Esophagus muscularis mucosa (tissue), 4 donors: ENCODE data around the gene ZC3H7B. TPM values are rescaled to one million over a fixed set of nuclear protein-coding genes. Genes with fewer than 3 reads are reported as not detected.

Experiments used
- DNase-seq: peaks from one replicate; pipeline ENCODE4 v3.0.0-alpha.2; 2017; ENCODE audit errors: extremely low spot score
- H3K27ac ChIP-seq, 4 donors: fragments of 200-600 bp; sonication (generic); replicated peaks in 1 of 4; 1 replicate in 3 of 4; 2 replicates in 1 of 4; pipeline ENCODE4 v1.5.1; 2016 to 2019; ENCODE audit warnings: mild to moderate bottlenecking in 1 of 4
- H3K27me3 ChIP-seq, 4 donors: fragments of 200-600 bp; sonication (generic); one replicate each; pipeline versions ENCODE4 v1.5.1 to v1.6.0; 2016 to 2019
- H3K36me3 ChIP-seq, 4 donors: fragments of 200-600 bp; sonication (generic); one replicate each; pipeline ENCODE4 v1.5.1; 2016 to 2019
- H3K4me1 ChIP-seq, 4 donors: fragments of 200-600 bp; sonication (generic); one replicate each; pipeline ENCODE4 v1.5.1; 2016 to 2019
- H3K4me3 ChIP-seq, 4 donors: fragments of 200-600 bp; sonication (generic); 1 replicate in 2 of 4; 2 replicates in 2 of 4; pipeline ENCODE4 v1.5.1; 2016 to 2019; ENCODE audit warnings: mild to moderate bottlenecking in 4 of 4, moderate library complexity in 1 of 4
- H3K9me3 ChIP-seq, 4 donors: fragments of 200-600 bp; sonication (generic); 1 replicate in 3 of 4; 2 replicates in 1 of 4; pipeline ENCODE4 v1.5.1; 2016 to 2019
- CTCF ChIP-seq, 3 experiments: fragments of 200-600 bp in 2 of 3; fragments of 450-650 bp in 1 of 3; sonication (generic) in 2 of 3; IDR thresholded peaks; one replicate each; pipeline ENCODE4 v1.5.1; 2017 to 2019; ENCODE audit warnings: antibody characterized with exemption in 3 of 3, mild to moderate bottlenecking in 2 of 3, moderate library complexity in 1 of 3
- EP300 ChIP-seq: sonication (generic); formaldehyde crosslinking; IDR thresholded peaks from one replicate; pipeline ENCODE4 v1.6.1; 2017; ENCODE audit warnings: antibody characterized with exemption
- POLR2A ChIP-seq: fragments of 450-650 bp; IDR thresholded peaks from one replicate; pipeline ENCODE4 v1.6.1; 2017; ENCODE audit warnings: antibody characterized with exemption, moderate library complexity, mild to moderate bottlenecking, low read depth
- POLR2AphosphoS5 ChIP-seq, 2 donors: sonication (generic); formaldehyde crosslinking; IDR thresholded peaks; one replicate each; pipeline ENCODE4 v1.6.1; 2017; ENCODE audit warnings: antibody characterized with exemption in 2 of 2
- WGBS: methylation state at CpG from one replicate; pipeline ENCODE4 v1.1.5; 2018; 5-methylcytosine and 5-hydroxymethylcytosine counted together
- intact Hi-C: fragments of 100-400 bp; cut with DNase I; formaldehyde crosslinking; loops from one replicate; pipeline ENCODE4 v1.15.1; 2023
- total RNA-seq, 4 donors: library from RNA; depleted of rRNA; stranded (reverse); fragments of >200 nt; gene quantifications; one replicate each; pipeline versions ENCODE4 v1.1.0 to v1.2.1, GENCODE V29; 2016

The ZC3H7B gene
- total RNA-seq, 4 donors from 2014 or later = 39.9 to 72.2 (median 54.3) TPM

- Histone ChIP-seq H3K27me3 (no peaks in the 10 kb centered on the region), H3K9me3 (no peaks in the 10 kb centered on the region), H3K4me3 (no peak overlapping the region), H3K27ac (no peak overlapping the region), H3K36me3 (peaks cover 54 to 100% (median 95%) of the 10 kb centered on the region in 4 donors), H3K4me1 (peaks cover 0 to 6% (median 0%) of the 10 kb centered on the region in 4 donors)
- 91% methylated on average over 5 of the region's 18 CpGs for WGBS
- TF ChIP-seq CTCF (IDR thresholded peaks at IDR 0.05) (no peak), EP300 (no peak), POLR2A (no peak), POLR2AphosphoS5 (IDR thresholded peaks at IDR 0.05) (no peak)
- DNase-seq = no peak
- intact Hi-C loops = no loop called here
Observed at GRCh38 chr22:41343300-41343699, 42.0 kb downstream of the ZC3H7B start.

- peaks cover 58 to 100% (median 96%) of the 10 kb centered on the region in 4 donors for H3K36me3 ChIP-seq
- TF ChIP-seq POLR2AphosphoS5 (IDR thresholded peaks at IDR 0.05) (no peak), EP300 (no peak), CTCF (IDR thresholded peaks at IDR 0.05) (no peak), POLR2A (no peak)
- no peak for DNase-seq
- intact Hi-C loops = no loop called here
- H3K27ac ChIP-seq = no peak overlapping the region
- H3K4me1 ChIP-seq = peaks cover 0 to 6% (median 0%) of the 10 kb centered on the region in 4 donors
- 94% methylated on average over 5 of the region's 9 CpGs for WGBS
- H3K9me3 ChIP-seq = no peaks in the 10 kb centered on the region
- H3K4me3 ChIP-seq = no peak overlapping the region
- no peaks in the 10 kb centered on the region for H3K27me3 ChIP-seq
Observed at GRCh38 chr22:41343717-41344116, 42.4 kb downstream of the ZC3H7B start.

GRCh38 chr22:41344189-41344788 lies 43.0 kb downstream of the ZC3H7B start:
- no peak overlapping the region for H3K27ac ChIP-seq
- no peak for DNase-seq
- no peaks in the 10 kb centered on the region for H3K27me3 ChIP-seq
- no peak overlapping the region for H3K4me3 ChIP-seq
- TF ChIP-seq POLR2AphosphoS5 (IDR thresholded peaks at IDR 0.05) (no peak), EP300 (no peak), CTCF (IDR thresholded peaks at IDR 0.05) (no peak), POLR2A (no peak)
- peaks cover 0 to 6% (median 0%) of the 10 kb centered on the region in 4 donors for H3K4me1 ChIP-seq
- intact Hi-C loops = no loop called here
- no peaks in the 10 kb centered on the region for H3K9me3 ChIP-seq
- 92% methylated on average over 10 of the region's 11 CpGs for WGBS
- peaks cover 64 to 100% (median 97%) of the 10 kb centered on the region in 4 donors for H3K36me3 ChIP-seq

- WGBS = 96% methylated on average over 17 of the region's 24 CpGs
- intact Hi-C loops = no loop called here
- peaks cover 0 to 6% (median 0%) of the 10 kb centered on the region in 4 donors for H3K4me1 ChIP-seq
- H3K4me3 ChIP-seq = no peak overlapping the region
- peaks cover 66 to 100% (median 97%) of the 10 kb centered on the region in 4 donors for H3K36me3 ChIP-seq
- DNase-seq = no peak
- H3K9me3 ChIP-seq = no peaks in the 10 kb centered on the region
- TF ChIP-seq CTCF (IDR thresholded peaks at IDR 0.05) (no peak), POLR2A (no peak), POLR2AphosphoS5 (IDR thresholded peaks at IDR 0.05) (no peak), EP300 (no peak)
- H3K27me3 ChIP-seq = no peaks in the 10 kb centered on the region
- H3K27ac ChIP-seq = no peak overlapping the region
Observed at GRCh38 chr22:41345807-41346335, 44.5 kb downstream of the ZC3H7B start.
